ENCODE measurements around the gene DESI1. TPM values are rescaled to one million over a fixed set of nuclear protein-coding genes. Genes with fewer than 3 reads are reported as not detected.

DESI1 gene
- total and polyA plus RNA-seq, 12 donors = 11.4 to 82.8 (median 34.7) TPM

DNA sequence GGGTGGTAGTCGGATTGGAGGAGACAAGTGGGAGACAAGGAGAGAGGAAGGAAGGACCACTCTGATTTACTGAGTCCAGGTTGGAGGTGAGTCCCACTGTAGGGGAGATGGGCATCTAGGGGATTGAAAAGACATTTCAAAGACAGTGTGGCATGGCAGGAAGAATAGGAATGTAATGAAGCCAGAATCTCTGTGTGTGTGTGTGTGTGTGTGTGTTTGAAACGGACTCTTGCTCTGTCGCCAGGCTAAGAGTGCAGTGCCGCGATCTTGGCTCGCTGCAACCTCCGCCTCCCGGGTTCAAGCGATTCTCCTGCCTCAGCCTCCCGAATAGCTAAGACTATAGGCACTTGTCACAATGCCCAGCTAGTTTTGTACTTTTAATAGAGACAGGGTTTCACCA lies 64.3 kb downstream of the DESI1 start:
- TF ChIP-seq, protein P1, sequence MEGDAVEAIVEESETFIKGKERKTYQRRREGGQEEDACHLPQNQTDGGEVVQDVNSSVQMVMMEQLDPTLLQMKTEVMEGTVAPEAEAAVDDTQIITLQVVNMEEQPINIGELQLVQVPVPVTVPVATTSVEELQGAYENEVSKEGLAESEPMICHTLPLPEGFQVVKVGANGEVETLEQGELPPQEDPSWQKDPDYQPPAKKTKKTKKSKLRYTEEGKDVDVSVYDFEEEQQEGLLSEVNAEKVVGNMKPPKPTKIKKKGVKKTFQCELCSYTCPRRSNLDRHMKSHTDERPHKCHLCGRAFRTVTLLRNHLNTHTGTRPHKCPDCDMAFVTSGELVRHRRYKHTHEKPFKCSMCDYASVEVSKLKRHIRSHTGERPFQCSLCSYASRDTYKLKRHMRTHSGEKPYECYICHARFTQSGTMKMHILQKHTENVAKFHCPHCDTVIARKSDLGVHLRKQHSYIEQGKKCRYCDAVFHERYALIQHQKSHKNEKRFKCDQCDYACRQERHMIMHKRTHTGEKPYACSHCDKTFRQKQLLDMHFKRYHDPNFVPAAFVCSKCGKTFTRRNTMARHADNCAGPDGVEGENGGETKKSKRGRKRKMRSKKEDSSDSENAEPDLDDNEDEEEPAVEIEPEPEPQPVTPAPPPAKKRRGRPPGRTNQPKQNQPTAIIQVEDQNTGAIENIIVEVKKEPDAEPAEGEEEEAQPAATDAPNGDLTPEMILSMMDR (IDR thresholded peaks at IDR 0.05) = no peak
- no peak for TF ChIP-seq POLR2A (IDR thresholded peaks at IDR 0.05)
- DNase-seq = no peak
- intact Hi-C loops (cut with DNase I) = no loop called here
- no peaks in the 10 kb centered on the region for H3K27me3 ChIP-seq
- peak overlapping the region in 2 of 5 donors; percentile 83 to 86 for H3K27ac ChIP-seq
- no peak overlapping the region for H3K4me3 ChIP-seq
- H3K9me3 ChIP-seq (replicated peaks in 1 of 3) = no peaks in the 10 kb centered on the region
- WGBS, 4 donors = 85 to 90% (median 88%) methylated on average over 10 of the region's 10 CpGs
- H3K36me3 ChIP-seq (replicated peaks in 1 of 2) = no peaks in the 10 kb centered on the region
- H3K4me1 ChIP-seq (replicated peaks in 1 of 2) = peaks cover 21 to 27% of the 10 kb centered on the region in 2 donors

DNA sequence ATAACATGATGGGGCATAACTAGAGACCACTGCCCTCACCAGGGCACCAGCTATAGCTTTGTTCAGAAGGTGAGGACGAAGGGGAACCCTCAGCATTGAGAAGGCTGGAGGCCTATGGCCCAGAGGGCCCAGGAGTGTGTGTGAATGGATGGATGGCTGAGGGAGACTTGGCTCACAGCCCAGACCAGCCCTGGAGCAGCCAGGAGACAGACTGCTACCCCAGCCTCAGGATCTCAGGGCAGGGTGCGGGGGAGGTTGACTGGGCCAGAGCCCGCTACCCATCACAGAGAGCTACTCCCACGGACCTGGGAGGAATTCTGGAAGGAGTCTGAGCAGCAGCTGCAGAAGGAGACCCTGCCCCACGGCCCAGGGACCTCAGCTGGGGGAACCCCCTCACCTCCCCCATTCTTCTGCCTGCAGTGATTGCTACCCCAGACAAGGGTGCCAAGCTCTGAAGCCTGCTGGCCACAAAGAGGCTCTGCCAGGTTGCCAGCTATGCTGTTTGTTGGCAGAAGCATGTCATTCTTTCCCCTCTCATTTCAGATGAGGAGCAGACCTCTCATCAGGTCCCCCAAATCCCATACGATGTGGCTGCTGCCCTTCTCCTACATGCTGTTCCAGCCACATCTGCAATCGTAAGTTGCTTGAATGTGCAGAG lies 65.4 kb downstream of the DESI1 start:
- no peak for TF ChIP-seq POLR2A (IDR thresholded peaks at IDR 0.05)
- no peaks in the 10 kb centered on the region for H3K9me3 ChIP-seq (replicated peaks in 1 of 3)
- H3K36me3 ChIP-seq (replicated peaks in 1 of 2) = no peaks in the 10 kb centered on the region
- no peaks in the 10 kb centered on the region for H3K27me3 ChIP-seq
- H3K4me1 ChIP-seq (replicated peaks in 1 of 2) = peaks cover 19 to 24% of the 10 kb centered on the region in 2 donors
- WGBS, 4 donors = 75 to 96% (median 83%) methylated on average over 3 to 7 of the region's 7 CpGs
- DNase-seq = peak in 2 of 7 donors; percentile 21 to 33
- no peak overlapping the region for H3K4me3 ChIP-seq
- no peak overlapping the region for H3K27ac ChIP-seq
- intact Hi-C loops (cut with DNase I) = no loop called here

DNA sequence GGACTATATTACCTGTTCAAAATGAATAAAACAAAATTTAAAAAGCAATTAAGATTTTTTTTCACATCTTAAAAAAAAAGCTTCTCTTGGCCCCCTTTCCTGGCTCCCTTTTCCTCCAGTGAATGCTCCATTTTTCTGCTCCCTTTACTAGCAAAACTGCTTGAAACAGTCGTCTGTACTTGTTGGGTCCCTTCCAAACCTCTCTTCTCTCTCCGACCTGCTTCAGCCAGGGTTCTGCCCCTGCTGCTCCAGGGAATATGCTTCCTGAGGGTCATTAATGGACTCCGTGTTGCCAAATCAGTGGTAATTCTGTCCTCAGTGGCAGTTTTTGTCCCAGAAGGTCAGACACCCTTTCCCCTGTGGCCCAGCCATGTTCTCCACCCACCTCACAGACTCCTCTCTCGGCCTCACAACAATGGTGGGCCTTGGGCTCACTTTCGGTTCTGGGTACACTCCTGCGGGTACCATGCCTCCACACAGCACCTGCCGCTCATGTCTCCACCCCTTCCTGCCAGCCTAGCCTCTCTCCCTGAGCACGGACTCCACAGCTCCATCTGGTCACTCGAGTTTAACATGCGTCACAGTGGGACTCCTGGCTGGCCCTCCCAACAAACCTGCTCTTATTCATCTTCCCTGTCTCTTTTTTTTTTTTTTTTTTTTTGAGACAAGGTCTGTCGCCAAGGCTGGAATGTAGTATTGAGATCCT lies 68.8 kb downstream of the DESI1 start:
- Histone ChIP-seq H3K36me3 (replicated peaks in 1 of 2) (no peaks in the 10 kb centered on the region), H3K27ac (no peak overlapping the region), H3K4me3 (no peak overlapping the region), H3K9me3 (replicated peaks in 1 of 3) (no peaks in the 10 kb centered on the region), H3K4me1 (replicated peaks in 1 of 2) (peaks cover 1 to 3% of the 10 kb centered on the region in 2 donors), H3K27me3 (no peaks in the 10 kb centered on the region)
- no peak for DNase-seq
- intact Hi-C loops (cut with DNase I) = no loop called here
- TF ChIP-seq, protein P1 (IDR thresholded peaks at IDR 0.05) = no peak
- no peak for TF ChIP-seq POLR2A (IDR thresholded peaks at IDR 0.05)
- WGBS, 4 donors = 71 to 76% (median 73%) methylated on average over 10 to 11 of the region's 11 CpGs

DNA sequence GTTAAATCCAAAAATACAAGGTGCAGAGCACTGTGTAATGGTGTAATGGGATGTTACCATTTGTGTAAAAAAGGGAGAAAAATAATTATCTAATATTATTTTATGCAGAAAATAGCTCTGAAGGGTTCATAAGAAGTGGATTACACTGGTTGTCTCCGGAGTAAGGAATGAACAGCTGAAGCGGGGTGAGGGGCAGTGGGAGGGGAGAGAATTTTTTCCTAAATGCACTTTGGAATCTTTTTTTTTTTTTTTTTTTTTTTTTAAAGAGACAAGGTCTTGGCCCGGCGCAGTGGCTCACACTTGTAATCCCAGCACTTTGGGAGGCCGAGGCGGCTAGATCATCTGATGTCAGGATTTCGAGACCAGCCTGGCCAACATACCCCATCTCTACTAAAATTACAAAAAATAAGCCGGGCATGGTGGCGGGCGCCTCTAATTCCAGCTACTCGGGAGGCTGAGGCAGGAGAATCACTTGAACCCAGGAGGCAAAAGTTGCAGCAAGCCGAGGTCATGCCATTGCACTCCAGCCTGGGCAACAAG lies 69.8 kb downstream of the DESI1 start:
- no peak for DNase-seq

More for the DNA sequence above, 69.8 kb downstream of the DESI1 start:
- no peaks in the 10 kb centered on the region for H3K4me1 ChIP-seq (replicated peaks in 1 of 2)
- intact Hi-C loops (cut with DNase I) = no loop called here
- no peak overlapping the region for H3K27ac ChIP-seq
- H3K4me3 ChIP-seq = no peak overlapping the region
- TF ChIP-seq POLR2A (IDR thresholded peaks at IDR 0.05) = no peak
- TF ChIP-seq, protein P1 (IDR thresholded peaks at IDR 0.05) = no peak
- no peaks in the 10 kb centered on the region for H3K27me3 ChIP-seq
- H3K9me3 ChIP-seq (replicated peaks in 1 of 3) = no peaks in the 10 kb centered on the region
- H3K36me3 ChIP-seq (replicated peaks in 1 of 2) = no peaks in the 10 kb centered on the region
- 81 to 93% (median 86%) methylated on average over 12 of the region's 12 CpGs for WGBS, 4 donors
